Medulla oblongata (tissue), 1 donor: Measurements from ENCODE around the gene TK2.

Source experiments
- DNase-seq: peaks from one replicate; pipeline ENCODE4 v3.0.0-alpha.2; 2015; ENCODE audit errors: extremely low spot score

The TK2 gene

GRCh38 chr16:66547101-66547989 lies 2.6 kb downstream of the TK2 start:
- no peak for DNase-seq

- peak; percentile 39 for DNase-seq
Measured at GRCh38 chr16:66544016-66544757, 5.7 kb downstream of the TK2 start.

GRCh38 chr16:66543541-66543940 lies 6.4 kb downstream of the TK2 start:
- no peak for DNase-seq

GRCh38 chr16:66542396-66542795 lies 7.5 kb downstream of the TK2 start:
- no peak for DNase-seq

GRCh38 chr16:66541388-66542355 lies 8.2 kb downstream of the TK2 start:
- DNase-seq = no peak

- no peak for DNase-seq
Measured at GRCh38 chr16:66539623-66540469, 10.1 kb downstream of the TK2 start.

- DNase-seq = no peak
Measured at GRCh38 chr16:66538910-66539309, 11.0 kb downstream of the TK2 start.

GRCh38 chr16:66537236-66537635 lies 12.7 kb downstream of the TK2 start:
- no peak for DNase-seq

- DNase-seq = no peak
Measured at GRCh38 chr16:66536525-66536924, 13.4 kb downstream of the TK2 start.

GRCh38 chr16:66534376-66534799 lies 15.5 kb downstream of the TK2 start:
- no peak for DNase-seq

GRCh38 chr16:66529475-66529874 lies 20.4 kb downstream of the TK2 start:
- no peak for DNase-seq

- DNase-seq = no peak
Measured at GRCh38 chr16:66528294-66528693, 21.6 kb downstream of the TK2 start.

GRCh38 chr16:66525396-66526180 lies 24.3 kb downstream of the TK2 start:
- no peak for DNase-seq

GRCh38 chr16:66524601-66525164 lies 25.2 kb downstream of the TK2 start:
- peak; percentile 85 for DNase-seq

GRCh38 chr16:66523861-66524354 lies 26.0 kb downstream of the TK2 start:
- DNase-seq = no peak

GRCh38 chr16:66522816-66523590 lies 26.9 kb downstream of the TK2 start:
- no peak for DNase-seq

- DNase-seq = peak; percentile 71
Measured at GRCh38 chr16:66521951-66522771, 27.8 kb downstream of the TK2 start.

GRCh38 chr16:66521252-66521713 lies 28.6 kb downstream of the TK2 start:
- no peak for DNase-seq
